ENCODE measurements around the gene NDP.

NDP gene

GRCh38 chrX:43964936-43965335, 8.3 kb downstream of the NDP start:
- ATAC-seq (ENCODE audit: insufficient read depth, low read depth) (no peak), DNase-seq (no peak)
- Histone ChIP-seq H3K36me3 (ENCODE audit: insufficient read depth, low read length) (no peaks in the 10 kb centered on the region), H3K9me3 (ENCODE audit: insufficient read depth, low read length, severe bottlenecking) (no peaks in the 10 kb centered on the region), H3K9ac (ENCODE audit: low read depth, low read length) (no peak overlapping the region), H3K4me2 (ENCODE audit: insufficient read depth, low read length) (no peak overlapping the region), H2AFZ (ENCODE audit: low read depth, low read length) (no peak overlapping the region), H3K79me2 (ENCODE audit: insufficient read depth, low read length) (no peaks in the 10 kb centered on the region), H3K4me1 (ENCODE audit: insufficient read depth, low read length) (no peaks in the 10 kb centered on the region), H3K27me3 (ENCODE audit: insufficient read depth, low read length, poor library complexity) (no peaks in the 10 kb centered on the region), H3K27ac (ENCODE audit: low read length) (no peak overlapping the region), H4K20me1 (ENCODE audit: insufficient read depth, low read length) (no peaks in the 10 kb centered on the region), H3K4me3 (ENCODE audit: low read depth in 1 of 2, low read length in 2 of 2) (no peak overlapping the region)
- TF ChIP-seq EZH2 (IDR thresholded peaks at IDR 0.05; ENCODE audit: borderline replicate concordance, low read depth, low read length, severe bottlenecking) (no peak), CTCF (IDR thresholded peaks at IDR 0.05; ENCODE audit: borderline replicate concordance, extremely low read depth, low read length, poor library complexity, severe bottlenecking) (no peak)

- Histone ChIP-seq H3K9me3 (ENCODE audit: insufficient read depth, low read length, severe bottlenecking) (no peaks in the 10 kb centered on the region), H3K4me2 (ENCODE audit: insufficient read depth, low read length) (no peak overlapping the region), H3K36me3 (ENCODE audit: insufficient read depth, low read length) (no peaks in the 10 kb centered on the region), H4K20me1 (ENCODE audit: insufficient read depth, low read length) (no peaks in the 10 kb centered on the region), H3K4me1 (ENCODE audit: insufficient read depth, low read length) (no peaks in the 10 kb centered on the region), H3K27ac (ENCODE audit: low read length) (no peak overlapping the region), H3K9ac (ENCODE audit: low read depth, low read length) (no peak overlapping the region), H3K79me2 (ENCODE audit: insufficient read depth, low read length) (no peaks in the 10 kb centered on the region), H2AFZ (ENCODE audit: low read depth, low read length) (no peak overlapping the region), H3K27me3 (ENCODE audit: insufficient read depth, low read length, poor library complexity) (no peaks in the 10 kb centered on the region), H3K4me3 (ENCODE audit: low read depth in 1 of 2, low read length in 2 of 2) (no peak overlapping the region)
- TF ChIP-seq CTCF (IDR thresholded peaks at IDR 0.05; ENCODE audit: borderline replicate concordance, extremely low read depth, low read length, poor library complexity, severe bottlenecking) (no peak), EZH2 (IDR thresholded peaks at IDR 0.05; ENCODE audit: borderline replicate concordance, low read depth, low read length, severe bottlenecking) (no peak)
- no peak for ATAC-seq (ENCODE audit: insufficient read depth, low read depth)
- no peak for DNase-seq
Observed at GRCh38 chrX:43963726-43964125, 9.5 kb downstream of the NDP start.

- Histone ChIP-seq H3K9me3 (ENCODE audit: insufficient read depth, low read length, severe bottlenecking) (no peaks in the 10 kb centered on the region), H2AFZ (ENCODE audit: low read depth, low read length) (no peak overlapping the region), H3K9ac (ENCODE audit: low read depth, low read length) (no peak overlapping the region), H3K36me3 (ENCODE audit: insufficient read depth, low read length) (no peaks in the 10 kb centered on the region), H3K4me2 (ENCODE audit: insufficient read depth, low read length) (no peak overlapping the region), H3K4me1 (ENCODE audit: insufficient read depth, low read length) (no peaks in the 10 kb centered on the region), H3K79me2 (ENCODE audit: insufficient read depth, low read length) (no peaks in the 10 kb centered on the region), H4K20me1 (ENCODE audit: insufficient read depth, low read length) (no peaks in the 10 kb centered on the region), H3K27ac (ENCODE audit: low read length) (no peak overlapping the region), H3K27me3 (ENCODE audit: insufficient read depth, low read length, poor library complexity) (no peaks in the 10 kb centered on the region), H3K4me3 (ENCODE audit: low read depth in 1 of 2, low read length in 2 of 2) (no peak overlapping the region)
- ATAC-seq (ENCODE audit: insufficient read depth, low read depth): no peak
- DNase-seq: no peak
- no peak for TF ChIP-seq CTCF (IDR thresholded peaks at IDR 0.05; ENCODE audit: borderline replicate concordance, extremely low read depth, low read length, poor library complexity, severe bottlenecking)
- no peak for TF ChIP-seq EZH2 (IDR thresholded peaks at IDR 0.05; ENCODE audit: borderline replicate concordance, low read depth, low read length, severe bottlenecking)
Observed at GRCh38 chrX:43962636-43963035, 10.6 kb downstream of the NDP start.

- DNase-seq: no peak
- Histone ChIP-seq H3K79me2 (ENCODE audit: insufficient read depth, low read length) (no peaks in the 10 kb centered on the region), H3K4me2 (ENCODE audit: insufficient read depth, low read length) (no peak overlapping the region), H3K36me3 (ENCODE audit: insufficient read depth, low read length) (no peaks in the 10 kb centered on the region), H3K9me3 (ENCODE audit: insufficient read depth, low read length, severe bottlenecking) (no peaks in the 10 kb centered on the region), H4K20me1 (ENCODE audit: insufficient read depth, low read length) (no peaks in the 10 kb centered on the region), H3K4me3 (ENCODE audit: low read depth in 1 of 2, low read length in 2 of 2) (no peak overlapping the region), H2AFZ (ENCODE audit: low read depth, low read length) (no peak overlapping the region), H3K27ac (ENCODE audit: low read length) (no peak overlapping the region), H3K9ac (ENCODE audit: low read depth, low read length) (no peak overlapping the region), H3K27me3 (ENCODE audit: insufficient read depth, low read length, poor library complexity) (no peaks in the 10 kb centered on the region), H3K4me1 (ENCODE audit: insufficient read depth, low read length) (no peaks in the 10 kb centered on the region)
- TF ChIP-seq EZH2 (IDR thresholded peaks at IDR 0.05; ENCODE audit: borderline replicate concordance, low read depth, low read length, severe bottlenecking) (no peak), CTCF (IDR thresholded peaks at IDR 0.05; ENCODE audit: borderline replicate concordance, extremely low read depth, low read length, poor library complexity, severe bottlenecking) (peak; percentile 46)
- no peak for ATAC-seq (ENCODE audit: insufficient read depth, low read depth)
Observed at GRCh38 chrX:43961699-43962098, 11.5 kb downstream of the NDP start.

Measured in DND-41 (cell line).